GF-D8 (cell line): ENCODE results near the gene MLANA.

Experiments used
- DNase-seq: peaks from one replicate; lab custom pipeline; 2025; lab: John Stamatoyannopoulos, UW

MLANA gene

GRCh38 chr9:5958273-5958672, 67.6 kb downstream of the MLANA start:
- DNase-seq: no peak
